PC-9 (cell line): Measurements from ENCODE around the gene MTRF1. TPM values are rescaled to one million over a fixed set of nuclear protein-coding genes. Genes with fewer than 3 reads are reported as not detected.

Experiments used
- BruUV-seq: library from RNA; stranded (reverse); fragments of 400-500 nt; replicated peaks from 2 replicates; lab custom pipeline; 2021; lab: Mats Ljungman, UMichigan
- CTCF ChIA-PET: fragments of 300-600 bp; sonication (Branson Sonifier 250); formaldehyde crosslinking; loops from one replicate; lab custom pipeline; 2022; ENCODE audit warnings: antibody characterized with exemption; lab: Charles Lee
- POLR2A ChIA-PET: fragments of 300-600 bp; sonication (Branson Sonifier 250); formaldehyde crosslinking; loops from one replicate; lab custom pipeline; 2022; ENCODE audit warnings: antibody characterized with exemption; ENCODE audit not compliant: unreplicated experiment; lab: Charles Lee
- DNase-seq, 2 experiments: peaks; one replicate each; pipeline versions ENCODE4 v3.0.0 to v3.0.0-alpha.2; 2015 to 2022; ENCODE audit warnings: mixed read lengths in 1 of 2
- H2AFZ ChIP-seq: fragments of 200-600 bp; sonication (generic); 2 replicates; pipeline ENCODE4 v1.8.1; 2017; ENCODE audit warnings: antibody characterized with exemption
- H3F3A ChIP-seq: fragments of 200-600 bp; sonication (generic); 2 replicates; pipeline ENCODE4 v1.8.1; 2017; ENCODE audit warnings: antibody characterized with exemption, mild to moderate bottlenecking, low read depth; ENCODE audit not compliant: insufficient read depth
- H3K27ac ChIP-seq: fragments of 200-600 bp; sonication (generic); 2 replicates; pipeline ENCODE4 v1.6.1; 2016; ENCODE audit warnings: mixed run types
- H3K27me3 ChIP-seq: fragments of 200-600 bp; sonication (generic); 2 replicates; pipeline ENCODE4 v1.6.1; 2016; ENCODE audit warnings: low read depth, mixed run types; ENCODE audit not compliant: insufficient read depth
- H3K36me3 ChIP-seq: fragments of 200-600 bp; sonication (generic); 2 replicates; pipeline ENCODE4 v1.6.1; 2016; ENCODE audit warnings: low read depth, mixed run types
- H3K4me1 ChIP-seq: fragments of 200-600 bp; sonication (generic); replicated peaks from 2 replicates; pipeline ENCODE4 v1.6.1; 2016; ENCODE audit warnings: mixed run types; ENCODE audit not compliant: insufficient read depth
- H3K4me2 ChIP-seq: fragments of 200-600 bp; sonication (generic); 2 replicates; pipeline ENCODE4 v1.6.1; 2017; ENCODE audit warnings: mixed run types
- H3K4me3 ChIP-seq: fragments of 200-600 bp; sonication (generic); 2 replicates; pipeline ENCODE4 v1.6.1; 2016; ENCODE audit warnings: mixed run types
- H3K79me2 ChIP-seq: fragments of 200-600 bp; sonication (generic); 2 replicates; pipeline ENCODE4 v1.6.1; 2017; ENCODE audit warnings: low read depth, mixed run types
- H3K9me2 ChIP-seq: fragments of 200-600 bp; sonication (generic); 2 replicates; pipeline ENCODE4 v1.8.1; 2017; ENCODE audit warnings: mild to moderate bottlenecking; ENCODE audit not compliant: insufficient read depth
- H3K9me3 ChIP-seq: fragments of 200-600 bp; sonication (generic); 2 replicates; pipeline ENCODE4 v1.8.1; 2016; ENCODE audit warnings: low read depth; ENCODE audit not compliant: insufficient read depth
- H4K20me1 ChIP-seq: fragments of 200-600 bp; sonication (generic); 2 replicates; pipeline ENCODE4 v1.8.1; 2017; ENCODE audit not compliant: insufficient read depth
- CTCF ChIP-seq: fragments of 200-600 bp; sonication (generic); conservative IDR thresholded peaks from 2 replicates; pipeline ENCODE4 v1.6.1; 2017; ENCODE audit warnings: mixed run types, antibody characterized with exemption, mild to moderate bottlenecking, moderate library complexity
- EZH2 ChIP-seq: fragments of 200-600 bp; sonication (generic); IDR thresholded peaks from 2 replicates; pipeline ENCODE4 v1.8.0; 2017; ENCODE audit warnings: antibody characterized with exemption, low read depth
- intact Hi-C: fragments of 100-400 bp; cut with micrococcal nuclease; formaldehyde crosslinking; loops from one replicate; pipeline ENCODE4 v1.10.0; 2022; ENCODE audit not compliant: unreplicated experiment
- total RNA-seq: library from RNA; stranded (reverse); gene quantifications from 2 replicates; pipeline ENCODE4 v1.2.3, GENCODE V29; 2021

The MTRF1 gene
- total RNA-seq, 1 experiment from 2014 or later, result 15.8 TPM

GRCh38 chr13:41199526-41199925 lies 63.9 kb downstream of the MTRF1 start:
- no peak overlapping the region for H3K4me2 ChIP-seq
- no peaks in the 10 kb centered on the region for H4K20me1 ChIP-seq
- no peak for DNase-seq
- no peaks in the 10 kb centered on the region for H3K79me2 ChIP-seq
- no peak overlapping the region for H3K4me3 ChIP-seq
- H3K4me1 ChIP-seq, result no peaks in the 10 kb centered on the region
- CTCF ChIA-PET, result no interaction called here
- no peak overlapping the region for H3K27ac ChIP-seq
- intact Hi-C loops, result no loop called here
- no peak overlapping the region for H2AFZ ChIP-seq
- no peaks in the 10 kb centered on the region for H3K9me3 ChIP-seq
- H3K36me3 ChIP-seq, result no peaks in the 10 kb centered on the region
- H3K9me2 ChIP-seq, result no peaks in the 10 kb centered on the region
- no peaks in the 10 kb centered on the region for H3F3A ChIP-seq
- POLR2A ChIA-PET, result no interaction called here
- TF ChIP-seq EZH2 (no peak), CTCF (no peak)
- H3K27me3 ChIP-seq, result no peaks in the 10 kb centered on the region
- BruUV-seq, result no TSS peak

GRCh38 chr13:41199079-41199478 lies 64.3 kb downstream of the MTRF1 start:
- no peaks in the 10 kb centered on the region for H3K4me1 ChIP-seq
- intact Hi-C loops, result no loop called here
- CTCF ChIA-PET, result no interaction called here
- no peak for DNase-seq
- H3K36me3 ChIP-seq, result no peaks in the 10 kb centered on the region
- no peaks in the 10 kb centered on the region for H3K27me3 ChIP-seq
- no TSS peak for BruUV-seq
- no peak overlapping the region for H2AFZ ChIP-seq
- H3F3A ChIP-seq, result no peaks in the 10 kb centered on the region
- no peaks in the 10 kb centered on the region for H4K20me1 ChIP-seq
- H3K27ac ChIP-seq, result no peak overlapping the region
- no peaks in the 10 kb centered on the region for H3K9me2 ChIP-seq
- POLR2A ChIA-PET, result no interaction called here
- no peaks in the 10 kb centered on the region for H3K9me3 ChIP-seq
- no peak overlapping the region for H3K4me3 ChIP-seq
- no peak overlapping the region for H3K4me2 ChIP-seq
- no peaks in the 10 kb centered on the region for H3K79me2 ChIP-seq
- no peak for TF ChIP-seq EZH2
- TF ChIP-seq CTCF, result no peak

GRCh38 chr13:41196620-41197019 lies 66.8 kb downstream of the MTRF1 start:
- Histone ChIP-seq H4K20me1 (no peaks in the 10 kb centered on the region), H3K9me2 (no peaks in the 10 kb centered on the region), H3K4me3 (no peak overlapping the region), H3K9me3 (no peaks in the 10 kb centered on the region), H2AFZ (no peak overlapping the region), H3F3A (no peaks in the 10 kb centered on the region), H3K4me2 (no peak overlapping the region), H3K4me1 (no peaks in the 10 kb centered on the region), H3K27me3 (no peaks in the 10 kb centered on the region), H3K36me3 (no peaks in the 10 kb centered on the region), H3K79me2 (peaks cover 5% of the 10 kb centered on the region; the same call in 1 of the 2 replicates), H3K27ac (no peak overlapping the region)
- no TSS peak for BruUV-seq
- intact Hi-C loops, result no loop called here
- ChIA-PET CTCF (interaction anchor here (1.0 kb wide), 1 partner anchor 122 kb away, joined by 3 read pairs; no protein-coding TSS in a partner anchor), POLR2A (no interaction called here)
- no peak for DNase-seq
- TF ChIP-seq EZH2 (no peak), CTCF (no peak)
